ENCODE measurements around the gene CDK6.

Gene CDK6

GRCh38 chr7:92729751-92730150 is 106.6 kb downstream of the CDK6 start:
- Histone ChIP-seq H3K4me1 (ENCODE audit: control extremely low read depth in 1 of 4, control insufficient read depth in 4 of 4, insufficient read depth in 4 of 4, low read length in 3 of 4) (peaks cover 0 to 32% (median 20%) of the 10 kb centered on the region in 4 experiments), H3K4me3 (ENCODE audit: control insufficient read depth in 1 of 7, extremely low read depth in 1 of 7, insufficient read depth in 4 of 7, low read depth in 2 of 7, low read length in 6 of 7) (no peak overlapping the region), H3K9me3 (ENCODE audit: control extremely low read depth in 1 of 5, control insufficient read depth in 4 of 5, insufficient read depth in 2 of 5, low read depth in 1 of 5, low read length in 4 of 5) (peaks cover 0 to 2% (median 0%) of the 10 kb centered on the region in 5 experiments), H3K27ac (ENCODE audit: insufficient read depth in 1 of 2, low read depth in 1 of 2, low read length in 2 of 2, poor library complexity in 1 of 2, severe bottlenecking in 2 of 2) (peak overlapping the region in 1 of 2 experiments; percentile 16), H3K36me3 (ENCODE audit: control insufficient read depth in 4 of 4, insufficient read depth in 4 of 4, low read length in 3 of 4) (peaks cover 14 to 66% (median 45%) of the 10 kb centered on the region in 4 experiments), H3K27me3 (replicated peaks in 2 of 5; ENCODE audit: control insufficient read depth in 4 of 5, insufficient read depth in 5 of 5, low read length in 4 of 5) (no peaks in the 10 kb centered on the region)
- ChIA-PET POLR2A (no interaction called here), CTCF (interaction anchor here (1.3 to 1.8 kb wide), 2 partner anchors 10 to 103 kb away, joined by 4 to 7 read pairs; no protein-coding TSS in a partner anchor)
- DNase-seq: no peak
- 100% methylated on average over 2 of the region's 2 CpGs for WGBS (ENCODE audit: insufficient coverage)

DNA sequence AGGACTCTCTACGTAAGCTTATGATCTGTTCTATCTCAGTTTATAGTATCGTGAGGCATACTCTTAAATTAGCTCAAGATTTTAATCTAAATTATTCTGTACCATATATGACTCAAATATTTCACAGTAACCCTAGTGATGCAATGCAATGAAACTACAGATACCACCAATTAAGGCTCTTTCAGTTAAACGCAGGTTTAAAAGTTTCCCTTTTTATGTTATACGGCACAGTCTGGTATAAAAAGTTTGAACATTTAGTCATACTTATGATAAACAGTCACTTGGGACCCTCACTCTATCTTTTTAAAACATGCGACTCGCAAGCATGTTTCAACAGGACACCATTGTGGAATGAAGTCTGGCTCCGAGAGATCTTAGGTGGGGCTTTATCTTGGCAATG is 107.2 kb downstream of the CDK6 start:
- ChIA-PET POLR2A (no interaction called here), CTCF (interaction anchor here (0.6 to 1.8 kb wide), 4 partner anchors 11 to 104 kb away, joined by 3 to 7 read pairs (median 4); no protein-coding TSS in a partner anchor)
- H3K27me3 ChIP-seq (replicated peaks in 2 of 5; ENCODE audit: control insufficient read depth in 4 of 5, insufficient read depth in 5 of 5, low read length in 4 of 5): no peaks in the 10 kb centered on the region
- no peak overlapping the region for H3K27ac ChIP-seq (ENCODE audit: insufficient read depth in 1 of 2, low read depth in 1 of 2, low read length in 2 of 2, poor library complexity in 1 of 2, severe bottlenecking in 2 of 2)
- peaks cover 0 to 37% (median 21%) of the 10 kb centered on the region in 4 experiments for H3K4me1 ChIP-seq (ENCODE audit: control extremely low read depth in 1 of 4, control insufficient read depth in 4 of 4, insufficient read depth in 4 of 4, low read length in 3 of 4)
- H3K9me3 ChIP-seq (ENCODE audit: control extremely low read depth in 1 of 5, control insufficient read depth in 4 of 5, insufficient read depth in 2 of 5, low read depth in 1 of 5, low read length in 4 of 5): peaks cover 0 to 2% (median 0%) of the 10 kb centered on the region in 5 experiments
- 100% methylated on average over 2 of the region's 7 CpGs for WGBS (ENCODE audit: insufficient coverage)
- H3K36me3 ChIP-seq (ENCODE audit: control insufficient read depth in 4 of 4, insufficient read depth in 4 of 4, low read length in 3 of 4): peaks cover 19 to 67% (median 45%) of the 10 kb centered on the region in 4 experiments
- DNase-seq: no peak
- H3K4me3 ChIP-seq (ENCODE audit: control insufficient read depth in 1 of 7, extremely low read depth in 1 of 7, insufficient read depth in 4 of 7, low read depth in 2 of 7, low read length in 6 of 7): no peak overlapping the region

GRCh38 chr7:92727755-92728154 is 108.6 kb downstream of the CDK6 start:
- Histone ChIP-seq H3K4me3 (ENCODE audit: control insufficient read depth in 1 of 7, extremely low read depth in 1 of 7, insufficient read depth in 4 of 7, low read depth in 2 of 7, low read length in 6 of 7) (no peak overlapping the region), H3K27ac (ENCODE audit: insufficient read depth in 1 of 2, low read depth in 1 of 2, low read length in 2 of 2, poor library complexity in 1 of 2, severe bottlenecking in 2 of 2) (peak overlapping the region in 1 of 2 experiments; percentile 28), H3K36me3 (ENCODE audit: control insufficient read depth in 4 of 4, insufficient read depth in 4 of 4, low read length in 3 of 4) (peaks cover 23 to 76% (median 47%) of the 10 kb centered on the region in 4 experiments), H3K4me1 (ENCODE audit: control extremely low read depth in 1 of 4, control insufficient read depth in 4 of 4, insufficient read depth in 4 of 4, low read length in 3 of 4) (peaks cover 3 to 41% (median 21%) of the 10 kb centered on the region in 4 experiments), H3K9me3 (ENCODE audit: control extremely low read depth in 1 of 5, control insufficient read depth in 4 of 5, insufficient read depth in 2 of 5, low read depth in 1 of 5, low read length in 4 of 5) (no peaks in the 10 kb centered on the region), H3K27me3 (replicated peaks in 2 of 5; ENCODE audit: control insufficient read depth in 4 of 5, insufficient read depth in 5 of 5, low read length in 4 of 5) (no peaks in the 10 kb centered on the region)
- no CpG with 5 or more reads among the region's 1 CpG for WGBS (ENCODE audit: insufficient coverage)
- POLR2A ChIA-PET: no interaction called here
- no peak for DNase-seq
- CTCF ChIA-PET: no interaction called here

- peaks cover 5 to 44% (median 19%) of the 10 kb centered on the region in 4 experiments for H3K4me1 ChIP-seq (ENCODE audit: control extremely low read depth in 1 of 4, control insufficient read depth in 4 of 4, insufficient read depth in 4 of 4, low read length in 3 of 4)
- peaks cover 25 to 75% (median 47%) of the 10 kb centered on the region in 4 experiments for H3K36me3 ChIP-seq (ENCODE audit: control insufficient read depth in 4 of 4, insufficient read depth in 4 of 4, low read length in 3 of 4)
Measured at GRCh38 chr7:92725161-92725925, 111.0 kb downstream of the CDK6 start.

GRCh38 chr7:92723943-92724342 is 112.4 kb downstream of the CDK6 start:
- Histone ChIP-seq H3K9me3 (ENCODE audit: control extremely low read depth in 1 of 5, control insufficient read depth in 4 of 5, insufficient read depth in 2 of 5, low read depth in 1 of 5, low read length in 4 of 5) (no peaks in the 10 kb centered on the region), H3K4me1 (ENCODE audit: control extremely low read depth in 1 of 4, control insufficient read depth in 4 of 4, insufficient read depth in 4 of 4, low read length in 3 of 4) (peaks cover 12 to 56% (median 22%) of the 10 kb centered on the region in 4 experiments), H3K27me3 (replicated peaks in 2 of 5; ENCODE audit: control insufficient read depth in 4 of 5, insufficient read depth in 5 of 5, low read length in 4 of 5) (no peaks in the 10 kb centered on the region), H3K36me3 (ENCODE audit: control insufficient read depth in 4 of 4, insufficient read depth in 4 of 4, low read length in 3 of 4) (peaks cover 25 to 78% (median 48%) of the 10 kb centered on the region in 4 experiments), H3K27ac (ENCODE audit: insufficient read depth in 1 of 2, low read depth in 1 of 2, low read length in 2 of 2, poor library complexity in 1 of 2, severe bottlenecking in 2 of 2) (peak overlapping the region in 1 of 2 experiments; percentile 12), H3K4me3 (ENCODE audit: control insufficient read depth in 1 of 7, extremely low read depth in 1 of 7, insufficient read depth in 4 of 7, low read depth in 2 of 7, low read length in 6 of 7) (no peak overlapping the region)
- WGBS (ENCODE audit: insufficient coverage): 73% methylated on average over 2 of the region's 5 CpGs
- DNase-seq: no peak
- POLR2A ChIA-PET: interaction anchor here (2.2 kb wide), 1 partner anchor 31 kb away, joined by 8 read pairs; no protein-coding TSS in a partner anchor
- CTCF ChIA-PET: interaction anchor here (1.3 to 3.2 kb wide), 4 partner anchors 11 to 108 kb away, joined by 3 to 15 read pairs (median 6); no protein-coding TSS in a partner anchor

More at GRCh38 chr7:92725161-92725925, 111.0 kb downstream of the CDK6 start:
- Histone ChIP-seq H3K4me3 (ENCODE audit: control insufficient read depth in 1 of 7, extremely low read depth in 1 of 7, insufficient read depth in 4 of 7, low read depth in 2 of 7, low read length in 6 of 7) (no peak overlapping the region), H3K27me3 (replicated peaks in 2 of 5; ENCODE audit: control insufficient read depth in 4 of 5, insufficient read depth in 5 of 5, low read length in 4 of 5) (no peaks in the 10 kb centered on the region), H3K9me3 (ENCODE audit: control extremely low read depth in 1 of 5, control insufficient read depth in 4 of 5, insufficient read depth in 2 of 5, low read depth in 1 of 5, low read length in 4 of 5) (no peaks in the 10 kb centered on the region), H3K27ac (ENCODE audit: insufficient read depth in 1 of 2, low read depth in 1 of 2, low read length in 2 of 2, poor library complexity in 1 of 2, severe bottlenecking in 2 of 2) (peak overlapping the region in 1 of 2 experiments; percentile 27)
- WGBS (ENCODE audit: insufficient coverage): 93% methylated on average over 9 of the region's 14 CpGs
- DNase-seq: no peak
- POLR2A ChIA-PET: interaction anchor here (2.2 kb wide), 1 partner anchor 30 kb away, joined by 8 read pairs; no protein-coding TSS in a partner anchor
- CTCF ChIA-PET: interaction anchor here (0.6 to 3.2 kb wide), 8 partner anchors 10 to 51 kb away, joined by 3 to 15 read pairs (median 4); no protein-coding TSS in a partner anchor

DNA sequence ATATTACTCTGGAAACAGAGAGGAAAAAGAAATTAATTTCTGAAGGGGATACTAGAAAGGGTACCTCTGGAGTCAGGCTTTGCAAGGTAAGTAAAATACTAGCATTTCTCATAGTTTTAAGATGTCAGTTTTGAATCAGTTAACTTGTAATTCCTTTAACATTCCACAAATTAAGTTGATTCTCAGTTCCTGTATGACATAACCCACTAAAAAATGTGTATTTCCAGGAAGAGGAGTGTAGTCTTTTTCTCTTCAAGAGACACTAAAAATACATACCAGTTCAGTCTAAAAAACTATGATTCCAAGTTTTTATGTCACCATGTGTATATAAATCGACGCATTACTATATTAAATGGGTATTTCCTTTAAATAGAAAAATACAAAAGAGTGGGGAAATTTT is 113.2 kb downstream of the CDK6 start:
- peak overlapping the region in 1 of 2 experiments; percentile 32 for H3K27ac ChIP-seq (ENCODE audit: insufficient read depth in 1 of 2, low read depth in 1 of 2, low read length in 2 of 2, poor library complexity in 1 of 2, severe bottlenecking in 2 of 2)

More for the DNA sequence above, 113.2 kb downstream of the CDK6 start:
- DNase-seq: no peak
- H3K36me3 ChIP-seq (ENCODE audit: control insufficient read depth in 4 of 4, insufficient read depth in 4 of 4, low read length in 3 of 4): peaks cover 25 to 85% (median 51%) of the 10 kb centered on the region in 4 experiments
- no peak overlapping the region for H3K4me3 ChIP-seq (ENCODE audit: control insufficient read depth in 1 of 7, extremely low read depth in 1 of 7, insufficient read depth in 4 of 7, low read depth in 2 of 7, low read length in 6 of 7)
- no CpG with 5 or more reads among the region's 2 CpGs for WGBS (ENCODE audit: insufficient coverage)
- ChIA-PET CTCF (interaction anchor here (1.1 to 3.2 kb wide), 4 partner anchors 9 to 109 kb away, joined by 3 to 15 read pairs (median 6); no protein-coding TSS in a partner anchor), POLR2A (no interaction called here)
- no peaks in the 10 kb centered on the region for H3K27me3 ChIP-seq (replicated peaks in 2 of 5; ENCODE audit: control insufficient read depth in 4 of 5, insufficient read depth in 5 of 5, low read length in 4 of 5)
- H3K4me1 ChIP-seq (ENCODE audit: control extremely low read depth in 1 of 4, control insufficient read depth in 4 of 4, insufficient read depth in 4 of 4, low read length in 3 of 4): peaks cover 18 to 64% (median 29%) of the 10 kb centered on the region in 4 experiments
- no peaks in the 10 kb centered on the region for H3K9me3 ChIP-seq (ENCODE audit: control extremely low read depth in 1 of 5, control insufficient read depth in 4 of 5, insufficient read depth in 2 of 5, low read depth in 1 of 5, low read length in 4 of 5)

Measured in common myeloid progenitor, CD34-positive (primary cell).